ENCODE results near the gene DOC2B.
"Not testable (repeated sequence)": the region's sequence is repeated elsewhere in the genome, so short reads cannot be mapped to it uniquely, and the experiment has no call there.

The DOC2B gene

DNA sequence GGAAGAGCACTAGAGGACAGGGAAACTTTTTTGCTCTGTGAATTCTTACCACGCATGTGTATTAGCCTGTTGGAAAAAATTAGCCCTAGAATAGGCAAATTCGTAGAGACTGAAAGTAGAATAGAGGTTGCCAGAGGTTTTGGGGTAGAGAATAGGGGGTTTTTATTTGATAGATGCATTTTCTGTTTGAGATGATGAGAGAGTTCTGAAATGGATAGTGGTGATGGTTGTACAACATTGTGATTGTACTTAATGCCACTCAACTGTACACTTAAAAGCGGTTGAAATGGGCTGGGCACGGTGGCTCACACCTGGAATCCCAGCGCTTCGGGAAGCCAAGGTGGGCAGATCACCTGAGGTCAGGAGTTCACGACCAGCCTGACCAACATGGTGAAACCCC, 8.0 kb upstream of the DOC2B start:
- DNase-seq (ENCODE audit: low spot score): no peak

DNA sequence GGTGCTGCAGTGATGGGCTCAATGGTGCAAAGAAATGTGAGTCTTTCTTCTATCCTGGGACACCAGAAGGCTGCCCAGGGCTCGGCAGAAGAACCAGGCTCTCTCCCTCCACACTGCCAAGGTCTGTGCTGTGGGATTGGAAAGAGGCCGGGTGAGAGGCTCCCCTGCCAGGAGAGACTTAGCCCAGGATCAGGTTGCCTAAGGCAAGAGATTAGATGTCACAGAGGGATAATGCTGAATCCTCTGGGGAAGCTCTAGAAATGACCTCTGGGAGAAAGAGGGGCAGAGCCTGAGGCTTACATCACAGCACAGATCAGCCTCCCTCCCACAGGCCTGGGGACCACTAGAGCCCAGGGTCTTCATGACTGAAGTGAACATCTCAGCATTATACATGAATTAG, 5.7 kb upstream of the DOC2B start:
- DNase-seq (ENCODE audit: low spot score): no peak

DNA sequence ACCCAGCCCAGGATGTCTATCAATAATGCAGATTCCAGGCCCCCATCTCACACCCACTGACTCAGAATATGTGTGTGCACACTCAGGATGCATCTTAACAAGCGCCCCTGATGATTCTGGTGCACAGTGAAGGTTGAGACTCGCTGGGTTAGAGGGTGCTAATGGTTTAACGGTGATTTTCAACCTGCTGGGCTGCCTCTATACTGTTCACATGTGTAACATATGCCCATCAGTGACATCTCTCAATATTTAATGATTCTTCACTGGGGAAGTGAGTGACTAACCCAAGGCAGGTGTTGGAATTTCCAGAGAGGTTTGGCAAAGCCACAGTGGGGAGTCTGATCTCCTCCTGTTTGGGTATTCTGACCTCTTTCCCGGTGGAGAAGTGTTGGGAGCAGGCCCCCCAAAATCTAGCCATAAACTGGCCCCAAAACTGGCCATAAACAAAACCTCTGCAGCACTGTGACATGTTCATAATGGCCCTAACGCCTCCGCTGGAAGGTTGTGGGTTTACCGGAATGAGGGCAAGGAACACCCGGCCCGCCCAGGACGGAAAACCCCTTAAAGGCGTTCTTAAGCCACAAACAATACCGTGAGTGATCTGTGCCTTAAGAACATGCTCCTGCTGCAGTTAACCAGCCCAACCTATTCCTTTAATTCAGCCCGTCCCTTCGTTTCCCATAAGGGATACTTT, 4.1 kb upstream of the DOC2B start:
- DNase-seq (ENCODE audit: low spot score): no peak

DNA sequence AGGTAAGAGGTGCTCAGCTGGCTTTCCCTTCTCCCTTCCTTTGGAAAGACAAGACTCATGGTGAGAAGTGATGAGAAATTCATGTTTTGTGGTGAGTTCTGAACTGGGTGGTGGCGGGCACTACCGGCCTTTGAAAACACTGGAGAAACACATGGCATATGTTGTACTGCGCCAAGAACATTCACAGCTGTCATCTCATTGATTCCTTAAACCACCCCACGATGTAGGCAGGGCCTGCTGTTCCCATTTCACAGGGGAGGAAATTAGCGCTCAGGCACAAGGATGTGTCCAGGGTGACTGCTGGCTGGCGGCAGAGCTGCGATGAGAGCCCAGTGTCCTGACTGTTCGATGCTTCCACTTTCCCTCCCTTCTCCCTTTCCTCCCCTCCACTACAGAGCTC, 1.6 kb upstream of the DOC2B start:
- DNase-seq (ENCODE audit: low spot score): no peak

DNA sequence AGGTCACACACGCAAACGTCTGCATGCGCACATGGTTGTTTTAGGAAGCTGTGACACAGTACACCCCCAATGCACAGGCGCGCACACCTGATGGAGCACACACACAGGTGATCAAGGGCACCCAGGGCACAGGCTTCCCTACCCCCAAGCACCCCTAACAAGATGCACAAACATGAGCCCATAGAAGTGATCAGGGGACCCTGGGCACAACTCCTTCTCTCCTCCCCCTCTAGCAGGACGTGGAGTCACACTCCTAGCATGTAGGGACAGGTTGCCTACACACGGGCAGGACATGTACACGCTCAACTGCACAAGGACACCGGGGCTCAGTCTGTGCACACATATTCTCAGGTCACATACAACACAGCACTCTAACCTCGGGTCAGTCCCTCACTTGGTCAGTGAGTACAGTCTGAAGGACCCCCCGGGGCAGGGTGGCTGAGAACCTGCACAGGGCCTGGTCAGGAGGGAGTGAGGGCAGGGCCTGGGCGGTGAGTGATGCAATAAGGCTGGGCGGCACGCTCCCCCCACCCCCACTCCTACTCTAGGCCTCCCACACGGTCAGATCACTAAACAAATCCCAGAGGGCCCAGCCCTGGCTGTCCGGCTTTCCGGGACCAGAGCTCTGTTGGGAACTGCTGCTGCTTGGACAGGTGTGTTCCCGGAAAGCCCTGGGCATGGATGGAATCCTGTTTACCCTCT, 751 bp upstream of the DOC2B start:
- DNase-seq (ENCODE audit: low spot score): no peak

DNA sequence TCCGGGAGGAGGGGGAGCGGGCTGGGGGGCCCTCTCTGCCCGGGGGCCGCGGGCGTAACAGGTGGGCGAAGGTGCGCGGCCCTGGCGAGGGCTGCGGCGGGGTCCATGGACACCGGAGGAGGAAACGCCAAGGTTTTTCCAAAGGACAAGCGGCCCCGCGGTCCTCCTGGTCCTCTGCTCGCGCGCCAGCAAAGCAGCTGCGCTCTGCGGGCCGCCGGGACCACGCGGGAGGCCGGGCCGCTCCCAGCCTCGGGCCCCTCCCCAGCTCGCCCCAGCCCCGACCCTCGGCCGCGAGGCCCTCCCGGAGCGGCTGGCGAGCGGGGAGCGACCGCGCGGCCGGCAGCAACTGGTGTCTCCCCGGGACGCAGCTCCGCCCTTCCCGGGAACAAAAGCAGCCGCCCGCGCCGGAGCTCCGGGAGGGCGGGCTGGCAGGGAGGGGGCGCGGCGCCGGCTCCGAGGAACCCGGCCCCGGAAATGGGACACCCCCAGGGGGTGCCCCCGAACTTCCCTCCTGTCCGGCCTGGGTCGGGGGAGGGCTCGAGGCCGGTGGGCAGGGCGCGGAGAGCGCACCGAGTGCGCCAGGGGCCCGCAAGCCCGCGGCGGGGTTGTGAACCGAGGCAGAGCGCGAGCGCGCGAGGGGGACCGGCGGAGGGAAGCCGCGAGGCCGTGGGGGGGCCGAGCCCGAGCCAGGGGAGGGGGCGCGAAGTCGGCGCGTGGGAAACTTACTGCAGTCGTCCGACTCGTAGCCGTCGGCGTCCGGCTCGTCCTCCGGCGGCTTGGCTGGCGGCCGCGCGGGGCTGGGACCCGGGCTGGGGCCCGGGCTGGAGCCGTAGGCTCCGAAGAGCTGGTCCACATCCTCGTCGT, 837 bp downstream of the DOC2B start:
- no peak for DNase-seq (ENCODE audit: low spot score)

DNA sequence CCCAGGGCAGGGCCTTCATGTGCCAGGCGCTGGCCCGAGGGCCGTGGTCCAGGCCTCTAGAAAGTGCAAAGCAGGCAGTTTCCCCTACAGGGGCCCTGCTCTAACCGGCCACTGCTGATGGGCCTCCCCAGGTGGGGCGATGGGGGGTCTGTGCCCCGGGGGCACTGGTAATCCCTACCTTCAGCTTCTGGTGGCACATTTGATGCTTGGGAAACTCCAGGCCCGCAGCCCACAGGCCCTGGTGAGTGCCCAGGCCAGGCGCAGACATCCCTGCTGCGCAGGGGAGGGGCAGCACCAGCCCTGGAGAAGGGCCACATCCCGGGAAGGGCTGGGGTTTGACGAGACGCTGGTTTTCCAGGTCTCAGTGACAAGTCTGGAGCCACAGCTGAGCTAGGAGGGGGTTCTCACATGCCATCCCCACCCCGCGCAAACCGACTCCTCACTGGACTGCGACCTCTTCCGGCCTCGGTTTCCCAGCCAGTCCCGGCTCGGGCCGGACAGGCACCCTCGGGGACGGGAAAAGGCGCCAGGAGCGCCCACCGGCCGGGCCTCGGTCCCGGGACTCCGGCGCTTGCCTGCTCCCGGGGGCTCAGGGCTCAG, 1.6 kb downstream of the DOC2B start:
- no peak for DNase-seq (ENCODE audit: low spot score)

DNA sequence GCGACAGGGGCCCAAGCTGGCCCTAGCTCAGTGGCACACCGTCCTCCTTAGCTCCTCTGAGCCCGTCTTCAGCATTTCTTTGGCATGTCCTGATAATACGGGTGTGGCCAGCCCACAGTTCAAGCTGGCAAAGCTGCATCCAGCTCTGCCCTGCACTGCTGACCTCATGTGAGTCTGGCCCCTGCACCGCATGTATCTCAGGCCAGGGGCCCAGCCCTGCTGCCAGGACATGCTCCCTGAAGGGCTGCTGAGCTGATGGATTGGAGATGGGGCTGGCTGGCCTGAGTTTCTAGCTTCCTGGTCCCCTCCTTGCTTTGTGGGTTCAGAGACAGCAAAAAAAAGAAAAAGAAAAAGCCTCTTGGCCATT, 2.4 kb downstream of the DOC2B start:
- DNase-seq (ENCODE audit: low spot score): no peak

DNA sequence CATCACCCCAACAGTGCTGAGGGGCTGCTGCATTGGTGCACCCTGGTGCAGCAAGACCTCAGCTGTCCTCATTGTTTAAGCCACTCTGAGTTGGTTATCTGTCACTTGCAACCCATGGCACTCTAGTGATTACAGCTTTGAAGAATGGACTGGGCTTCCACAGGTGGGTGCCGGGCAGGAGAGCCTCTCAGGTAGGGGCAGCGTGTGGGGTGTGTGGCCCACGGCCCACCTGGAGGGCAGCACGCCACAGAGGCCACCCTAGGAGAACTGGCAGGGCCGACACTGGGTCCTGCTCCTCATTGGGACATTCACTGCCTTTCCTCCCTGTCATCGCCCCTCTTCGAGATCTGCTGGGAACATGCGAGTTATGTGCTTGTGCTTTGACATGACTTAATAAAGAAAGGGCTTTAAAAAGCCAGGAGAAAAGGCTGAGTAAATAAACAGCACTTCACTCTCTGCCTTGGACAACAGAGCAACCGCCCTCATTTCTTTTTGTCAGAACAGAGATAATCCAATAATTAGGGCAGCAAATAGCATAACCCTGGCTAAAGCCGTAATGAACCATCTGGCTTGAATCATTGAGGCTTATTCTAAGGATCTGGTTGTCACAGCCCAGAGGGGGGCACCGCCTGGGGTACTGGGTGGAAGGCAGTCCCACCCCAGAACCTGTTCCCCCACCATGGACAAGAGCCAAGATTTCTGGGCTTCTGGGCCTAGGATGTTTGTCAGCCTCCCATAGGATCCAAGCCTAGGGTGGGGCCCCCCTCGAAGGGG, 3.0 kb downstream of the DOC2B start:
- DNase-seq (ENCODE audit: low spot score): no peak

DNA sequence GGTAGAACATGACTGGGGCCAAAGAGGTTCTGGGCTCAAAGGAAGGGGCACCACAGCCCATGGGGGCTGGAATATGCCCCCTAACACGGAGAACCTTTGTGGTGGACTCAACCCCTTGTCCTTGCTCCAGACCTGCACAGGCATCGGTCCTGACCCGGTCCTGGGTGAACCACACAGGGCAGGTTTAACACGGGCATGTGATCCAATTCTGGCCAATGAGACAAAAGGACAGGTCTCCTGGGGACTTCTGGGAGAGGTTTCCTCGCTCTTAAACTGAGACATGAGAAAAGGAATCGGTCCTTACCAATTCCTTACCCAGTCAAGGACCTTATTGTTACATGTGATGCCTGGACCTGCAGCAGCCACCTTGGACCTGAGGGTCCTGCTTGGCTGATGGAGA, 3.7 kb downstream of the DOC2B start:
- no peak for DNase-seq (ENCODE audit: low spot score)

DNA sequence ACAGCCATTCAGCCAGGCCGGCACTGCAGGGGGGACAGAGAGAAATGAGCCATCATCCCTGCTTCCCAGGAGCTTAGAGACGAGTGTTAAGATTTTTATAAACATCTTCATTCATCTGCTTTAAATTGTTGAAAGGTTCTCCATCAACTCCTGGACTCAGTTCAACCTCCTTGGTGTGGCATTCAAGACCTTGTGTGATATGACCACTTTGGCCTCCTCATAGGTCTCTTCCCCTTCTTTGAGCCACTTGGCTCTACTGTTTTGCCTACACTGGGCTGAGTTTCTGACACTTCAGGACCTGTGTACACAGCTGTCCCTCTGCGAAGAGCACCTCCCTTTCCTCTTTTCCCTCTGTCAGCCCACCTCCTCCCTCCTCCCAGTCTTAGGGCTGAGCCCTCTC, 4.3 kb downstream of the DOC2B start:
- no peak for DNase-seq (ENCODE audit: low spot score)

DNA sequence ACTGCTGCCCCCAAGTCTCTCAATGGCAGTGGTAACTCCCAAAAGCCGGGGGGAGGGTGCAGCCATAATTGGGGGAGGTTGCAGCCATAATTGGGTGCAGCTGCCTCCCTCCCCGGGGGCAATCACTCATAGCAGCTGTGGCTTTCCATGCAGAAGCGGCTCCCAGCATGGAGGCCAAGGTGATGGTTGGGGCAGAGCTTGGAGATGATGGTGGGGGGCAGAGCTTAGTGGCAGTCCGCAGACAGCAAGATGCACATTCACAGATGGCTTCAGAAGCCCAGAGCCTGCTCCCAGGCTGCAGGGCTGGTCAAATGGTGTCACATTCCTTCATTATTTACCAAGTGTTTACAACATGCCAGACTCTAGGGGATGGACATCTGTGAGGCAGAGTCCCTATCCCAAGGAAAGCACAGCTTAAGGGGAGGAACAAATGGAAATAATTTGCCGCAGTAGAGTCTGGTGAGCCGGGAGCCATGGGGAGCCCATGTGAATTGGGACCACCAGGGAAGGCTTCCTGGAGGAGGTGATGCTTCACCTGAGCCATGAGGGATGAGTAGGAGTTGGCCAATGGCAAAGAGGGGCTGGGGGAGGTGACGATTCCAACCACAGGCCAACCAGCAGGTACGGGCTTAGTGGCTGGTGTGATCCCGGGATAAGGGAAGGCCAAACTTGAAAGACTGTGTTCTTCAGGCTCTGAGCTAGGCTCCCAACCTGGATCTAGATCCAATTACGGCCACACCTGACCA, 8.1 kb downstream of the DOC2B start:
- no peak for DNase-seq (ENCODE audit: low spot score)

DNA sequence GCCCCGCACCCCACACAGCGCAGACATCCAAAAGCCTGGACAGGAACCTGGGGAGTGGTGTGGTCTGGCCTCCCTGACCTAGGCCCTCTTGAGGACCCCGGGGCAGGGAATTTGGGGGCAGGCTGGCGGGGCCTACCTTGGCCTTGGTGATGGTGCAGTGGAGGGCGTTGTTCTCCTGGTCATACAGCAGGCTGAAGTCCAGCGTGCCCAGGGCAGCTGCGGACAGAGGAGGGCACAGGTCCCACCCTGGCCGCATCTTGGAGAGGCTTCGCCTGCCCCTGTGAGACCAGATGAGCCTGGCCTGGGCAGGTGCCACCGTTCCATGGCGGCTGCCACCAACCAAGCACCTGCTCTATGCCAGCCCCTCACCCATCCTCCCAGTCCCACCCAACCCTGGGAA, 9.0 kb downstream of the DOC2B start:
- DNase-seq (ENCODE audit: low spot score): no peak

DNA sequence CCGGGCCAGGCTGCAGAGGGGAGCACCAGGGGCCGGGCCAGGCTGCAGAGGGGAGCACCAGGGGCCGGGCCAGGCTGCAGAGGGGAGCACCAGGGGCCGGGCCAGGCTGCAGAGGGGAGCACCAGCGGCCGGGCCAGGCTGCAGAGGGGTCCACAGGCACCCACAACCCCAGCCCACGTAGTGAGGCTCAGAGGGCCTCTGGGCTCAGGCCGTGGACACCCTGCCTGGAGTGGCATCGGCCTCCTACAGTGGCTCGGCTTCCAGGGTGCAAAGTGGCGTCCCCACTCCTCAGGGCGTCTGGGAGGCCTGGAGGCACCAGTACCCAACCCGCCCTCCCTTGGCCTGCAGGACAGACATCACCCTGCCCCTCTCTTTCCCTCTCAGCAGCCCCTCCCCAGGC, 9.6 kb downstream of the DOC2B start:
- no peak for DNase-seq (ENCODE audit: low spot score)

DNA sequence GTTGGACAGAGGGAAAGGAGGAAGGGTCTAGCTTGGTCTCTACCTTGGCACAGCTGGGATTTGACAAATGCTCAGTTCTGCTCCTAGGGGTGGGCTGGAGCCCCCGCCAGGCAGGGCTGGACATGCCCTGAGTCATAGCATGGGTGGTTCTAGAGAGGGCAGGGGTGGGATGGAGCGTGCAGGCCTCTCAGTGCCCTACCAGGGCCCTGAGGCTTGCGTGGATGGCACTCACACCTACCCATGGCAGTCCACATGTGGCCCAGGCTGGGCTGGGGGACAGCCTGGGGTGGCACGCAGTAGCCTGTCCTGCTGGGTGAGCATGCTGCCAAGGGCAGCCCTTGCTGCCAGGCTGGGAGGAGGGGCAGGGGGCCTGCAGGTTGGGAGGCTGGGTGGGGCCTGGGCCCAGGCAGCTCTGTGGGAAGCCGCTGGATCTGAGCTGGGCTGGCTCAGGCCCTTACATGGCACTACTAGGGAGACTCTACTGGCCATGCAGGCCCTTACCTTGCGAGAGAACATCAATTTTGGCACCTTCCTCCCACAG, 11.2 kb downstream of the DOC2B start:
- DNase-seq (ENCODE audit: low spot score): no peak

DNA sequence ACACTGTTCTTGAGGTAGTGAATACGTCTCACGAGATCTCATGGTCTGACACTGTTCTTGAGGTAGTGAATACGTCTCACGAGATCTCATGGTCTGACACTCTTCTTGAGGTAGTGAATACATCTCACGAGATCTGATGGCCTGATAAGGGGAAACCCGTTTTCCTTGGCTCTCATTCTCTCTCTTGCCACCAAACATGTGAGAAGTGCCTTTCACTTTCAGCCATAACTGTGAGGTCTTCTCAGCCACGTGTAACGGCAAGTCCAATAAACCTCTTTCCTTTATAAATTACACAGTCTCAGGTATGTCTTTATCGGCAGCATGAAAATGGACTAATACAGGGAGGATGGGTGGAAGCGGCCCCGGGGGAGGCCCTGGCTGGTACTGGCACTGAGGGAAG, 12.8 kb downstream of the DOC2B start:
- not testable (repeated sequence) for DNase-seq (ENCODE audit: low spot score)

DNA sequence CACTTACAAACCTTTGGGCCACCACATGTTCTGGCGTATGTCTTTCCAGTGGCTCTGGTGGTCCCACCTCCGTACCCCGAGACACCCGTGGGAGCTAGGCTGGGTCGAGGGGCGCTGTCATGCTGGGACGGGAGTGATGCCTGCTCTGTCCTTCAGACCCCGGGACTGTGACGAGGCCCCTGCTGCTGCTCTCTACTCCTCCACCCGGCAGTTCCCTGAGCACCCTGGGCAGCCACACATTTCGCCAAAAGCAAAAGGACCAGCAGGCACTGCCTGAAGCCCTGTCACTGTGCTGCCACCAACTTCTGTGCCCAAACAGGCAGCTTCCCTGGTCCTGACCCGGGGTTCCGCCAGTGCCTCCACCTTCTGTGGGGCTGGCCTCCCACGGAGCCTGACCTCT, 15.5 kb downstream of the DOC2B start:
- no peak for DNase-seq (ENCODE audit: low spot score)

DNA sequence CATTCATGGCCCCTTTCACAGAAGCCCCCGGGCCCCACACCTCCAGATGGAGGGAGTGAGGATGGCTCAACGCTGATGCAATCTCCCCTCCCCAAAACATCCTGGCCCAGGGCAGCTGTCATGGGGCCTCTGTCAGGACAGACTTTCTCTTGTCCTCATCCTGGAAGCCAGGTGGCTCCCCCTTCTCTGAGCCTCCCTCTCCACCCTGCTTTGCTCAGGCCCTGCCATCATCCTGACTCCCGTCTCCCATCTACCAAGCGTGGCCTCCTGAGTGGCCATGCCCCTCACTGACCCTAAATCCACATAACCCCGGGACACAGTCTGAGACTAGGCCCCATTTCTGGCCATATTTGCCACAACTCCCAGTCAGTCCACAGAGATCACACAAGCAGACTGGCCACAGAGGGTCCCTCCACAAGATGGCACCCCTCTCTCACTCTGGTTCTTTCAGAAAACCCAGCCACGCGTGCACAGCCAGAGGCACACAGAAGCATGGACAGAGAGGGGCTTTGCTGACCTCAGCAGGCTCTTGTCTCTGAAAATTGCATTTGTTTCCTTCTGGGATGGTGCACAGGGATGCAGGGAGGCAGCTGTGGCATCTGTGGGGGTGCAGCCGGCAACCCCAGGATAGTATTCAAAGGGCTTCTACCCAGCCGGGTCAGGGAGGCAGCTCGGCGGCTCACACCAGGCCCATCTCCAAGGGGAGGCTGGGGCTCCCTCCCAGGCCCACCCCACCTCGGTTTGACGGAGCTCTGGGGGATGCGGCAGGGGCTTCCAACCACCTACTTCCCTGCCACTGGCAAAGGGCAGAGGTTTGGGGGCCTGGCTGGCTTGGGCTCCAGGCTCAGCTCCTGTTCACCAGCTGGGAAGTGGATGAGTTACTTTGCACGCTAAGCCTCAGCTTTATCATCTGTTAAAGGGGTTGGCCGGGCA, 16.9 kb downstream of the DOC2B start:
- DNase-seq (ENCODE audit: low spot score): peak; percentile 69

DNA sequence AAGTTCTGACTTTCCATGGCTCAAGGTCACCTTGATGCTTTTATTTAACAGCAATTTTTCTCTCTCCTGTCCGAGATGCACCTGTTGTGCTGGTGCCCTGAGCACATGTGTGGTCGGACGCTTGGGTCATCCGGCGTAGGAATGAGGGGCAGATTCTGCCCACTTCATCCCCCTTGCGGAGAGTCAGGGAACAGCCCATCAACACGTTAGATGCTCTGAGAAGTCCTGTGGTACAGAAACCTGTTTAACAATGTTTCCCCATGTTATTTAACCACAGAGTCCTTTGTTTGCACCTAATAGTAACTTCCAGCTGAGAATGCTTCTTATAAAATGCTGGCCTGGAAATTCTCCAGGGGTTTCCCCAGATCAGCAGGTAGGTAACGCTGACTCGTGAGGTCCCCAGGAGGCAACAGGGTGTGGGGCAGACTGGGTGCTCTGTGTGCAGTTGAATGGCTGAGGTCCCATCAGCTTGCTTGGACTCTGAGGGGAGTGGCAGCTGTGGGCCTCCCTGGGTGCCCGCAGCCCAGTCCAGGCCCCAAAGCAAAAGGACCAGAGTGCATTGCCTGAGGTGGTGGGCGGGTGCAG, 17.8 kb downstream of the DOC2B start:
- DNase-seq (ENCODE audit: low spot score): no peak

Measured in pons (tissue), 1 donor.